ENCODE data around the gene RNASE4.

- TF ChIP-seq RAD21 (IDR thresholded peaks at IDR 0.05; ENCODE audit: low read depth) (no peak), EP300 (IDR thresholded peaks at IDR 0.05; ENCODE audit: borderline replicate concordance) (no peak), YY1 (IDR thresholded peaks at IDR 0.05; ENCODE audit: low read depth) (no peak), REST (IDR thresholded peaks at IDR 0.05; ENCODE audit: low read depth) (no peak), ZBTB7A (IDR thresholded peaks at IDR 0.05; ENCODE audit: low read depth) (no peak), CREB1 (IDR thresholded peaks at IDR 0.05; ENCODE audit: low read depth) (no peak)
- TF ChIP-seq, protein P1, sequence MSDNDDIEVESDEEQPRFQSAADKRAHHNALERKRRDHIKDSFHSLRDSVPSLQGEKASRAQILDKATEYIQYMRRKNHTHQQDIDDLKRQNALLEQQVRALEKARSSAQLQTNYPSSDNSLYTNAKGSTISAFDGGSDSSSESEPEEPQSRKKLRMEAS (IDR thresholded peaks at IDR 0.05), result no peak
- TF ChIP-seq, protein P2, sequence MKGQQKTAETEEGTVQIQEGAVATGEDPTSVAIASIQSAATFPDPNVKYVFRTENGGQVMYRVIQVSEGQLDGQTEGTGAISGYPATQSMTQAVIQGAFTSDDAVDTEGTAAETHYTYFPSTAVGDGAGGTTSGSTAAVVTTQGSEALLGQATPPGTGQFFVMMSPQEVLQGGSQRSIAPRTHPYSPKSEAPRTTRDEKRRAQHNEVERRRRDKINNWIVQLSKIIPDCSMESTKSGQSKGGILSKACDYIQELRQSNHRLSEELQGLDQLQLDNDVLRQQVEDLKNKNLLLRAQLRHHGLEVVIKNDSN (IDR thresholded peaks at IDR 0.05), result no peak
Measured at GRCh38 chr14:20711261-20711660, 26.9 kb downstream of the RNASE4 start.

All from Ishikawa (cell line).